CD4-positive, alpha-beta T cell treated with Interleukin-1 beta for 1 hour (primary cell): ENCODE measurements around the gene C14orf180.

Experiments
- DNase-seq, 2 donors: peaks; one replicate each; pipeline ENCODE4 v3.0.0-alpha.2; 2020 to 2022

Gene C14orf180

DNA sequence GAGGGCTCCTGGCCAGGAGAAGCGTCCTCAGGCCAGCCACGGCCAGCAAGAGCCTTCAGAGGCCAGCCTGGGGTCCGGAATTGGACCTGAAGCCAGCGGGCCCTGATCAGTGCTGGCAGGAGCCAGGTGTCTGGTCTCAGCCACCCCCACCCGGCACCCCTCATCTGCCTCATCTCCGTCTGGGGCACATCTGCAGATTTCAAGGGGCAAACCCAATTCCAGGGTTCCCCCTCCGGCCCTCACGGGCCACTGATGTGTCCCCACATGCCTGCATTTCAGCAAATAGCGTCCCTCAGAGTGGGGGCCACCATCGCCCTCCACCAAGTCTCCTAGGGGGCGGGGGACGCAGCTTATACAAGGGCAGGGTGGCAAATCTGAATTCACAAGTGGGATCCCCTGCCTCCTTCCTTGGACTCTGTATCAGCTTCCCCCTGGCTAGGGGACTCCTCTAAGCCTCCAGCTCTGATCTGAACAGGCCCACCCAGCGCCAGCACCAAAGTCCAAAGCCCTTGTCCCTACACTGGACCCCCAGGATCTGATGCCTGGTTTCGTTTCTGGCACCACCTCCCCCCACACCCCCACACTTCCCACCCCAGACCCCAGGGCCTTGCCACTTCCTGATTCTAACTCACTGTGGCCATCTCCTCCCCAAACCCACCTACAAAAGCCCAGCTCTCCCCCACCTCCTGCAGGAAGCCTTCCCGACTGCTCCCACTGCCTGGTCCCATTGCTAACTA, 14.9 kb downstream of the C14orf180 start:
- no peak for DNase-seq

DNA sequence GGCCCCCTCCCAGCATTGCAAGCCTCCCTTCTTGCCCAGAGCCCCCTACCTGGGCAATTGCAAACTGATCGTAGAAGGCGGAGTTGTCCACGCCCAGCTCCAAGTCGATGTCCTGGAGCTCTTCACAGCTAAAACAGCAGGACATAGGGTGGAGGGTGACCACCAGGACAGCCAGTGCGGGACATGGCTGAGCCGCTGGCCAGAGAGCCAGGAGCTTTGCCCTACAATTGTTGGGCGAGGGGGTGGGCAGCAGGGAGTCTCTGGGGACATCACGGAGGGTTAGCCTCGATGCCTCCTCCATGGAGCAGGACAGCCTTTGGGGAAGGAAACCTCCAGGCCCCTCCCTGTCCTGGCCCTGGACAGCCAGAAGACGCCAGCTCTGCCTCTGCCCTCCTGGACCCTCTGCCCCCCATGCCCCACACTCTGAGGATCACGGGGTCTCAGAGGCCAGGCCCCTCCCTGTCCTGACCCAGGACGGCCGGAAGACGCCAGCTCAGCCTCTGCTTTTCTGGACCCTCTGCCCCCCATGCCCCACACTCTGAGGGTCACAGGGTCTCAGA, 15.6 kb downstream of the C14orf180 start:
- no peak for DNase-seq

DNA sequence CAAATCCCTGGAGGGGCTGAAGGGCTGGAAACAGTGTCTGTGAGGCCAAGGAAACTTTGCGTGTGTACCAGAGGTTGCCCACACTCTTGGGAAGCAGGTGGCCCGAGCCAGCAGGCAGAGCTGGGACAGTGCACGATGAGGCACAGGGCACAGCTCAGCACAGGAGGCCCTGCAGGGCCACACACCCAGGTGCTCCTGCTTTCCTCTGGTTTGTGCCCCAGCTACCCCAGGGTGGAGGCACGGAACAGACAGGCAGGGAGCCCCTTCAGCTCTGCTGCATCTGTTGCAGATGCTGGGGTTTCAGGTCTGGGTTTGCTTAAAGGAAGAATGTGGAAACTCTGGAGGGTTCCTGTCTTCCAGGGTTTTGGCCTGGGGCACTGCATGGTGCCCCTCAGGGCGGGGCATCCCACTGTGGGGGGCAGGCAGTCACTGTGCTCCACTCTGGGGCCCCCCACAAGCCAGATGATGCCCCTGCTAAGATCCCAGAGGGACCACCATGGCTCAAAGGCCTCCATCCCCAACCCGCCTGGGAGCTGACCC, 16.4 kb downstream of the C14orf180 start:
- DNase-seq: no peak

DNA sequence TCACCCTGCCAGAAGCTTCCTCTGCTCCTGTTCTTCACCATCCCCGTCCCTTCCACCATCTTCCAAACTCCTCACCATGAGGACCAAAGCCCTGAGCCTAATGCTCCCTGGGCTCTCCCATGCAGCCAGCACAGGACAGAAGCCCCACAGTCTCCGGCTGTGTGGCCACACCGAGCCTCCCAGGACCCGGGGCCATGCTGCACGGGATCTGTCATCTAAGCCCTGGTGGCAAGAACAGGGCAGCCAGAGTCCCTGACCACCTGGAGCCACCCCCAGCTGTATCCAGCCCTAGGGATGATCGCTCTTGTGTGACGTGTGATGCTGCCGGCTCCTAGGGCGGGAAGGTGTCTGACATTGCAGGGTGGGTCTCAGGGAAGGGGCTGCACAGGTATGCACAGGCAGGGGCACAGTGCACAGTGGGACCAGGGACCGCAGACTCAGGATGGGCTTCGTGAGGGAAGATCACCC, 16.9 kb downstream of the C14orf180 start:
- no peak for DNase-seq

DNA sequence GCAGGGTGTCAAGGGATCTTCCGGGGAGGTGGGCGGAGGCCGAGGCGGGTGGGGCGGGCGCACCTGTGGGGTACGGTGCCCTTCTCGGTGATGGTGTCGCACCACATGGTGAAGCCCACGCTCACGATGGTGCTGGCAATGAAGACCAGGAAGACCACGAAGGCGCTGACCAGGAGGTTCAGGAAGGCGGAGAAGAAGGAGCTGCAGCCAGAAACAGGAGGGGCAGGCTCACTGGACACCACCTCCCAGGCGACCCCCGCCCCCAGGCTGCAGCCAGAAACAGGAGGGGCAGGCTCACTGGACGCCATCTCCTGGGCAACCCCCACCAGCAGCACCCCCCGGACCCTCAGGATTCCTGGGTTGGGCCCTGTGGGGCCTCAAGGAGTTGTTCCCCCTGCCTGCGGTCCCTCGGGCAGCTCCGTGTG, 17.4 kb downstream of the C14orf180 start:
- DNase-seq: no peak

DNA sequence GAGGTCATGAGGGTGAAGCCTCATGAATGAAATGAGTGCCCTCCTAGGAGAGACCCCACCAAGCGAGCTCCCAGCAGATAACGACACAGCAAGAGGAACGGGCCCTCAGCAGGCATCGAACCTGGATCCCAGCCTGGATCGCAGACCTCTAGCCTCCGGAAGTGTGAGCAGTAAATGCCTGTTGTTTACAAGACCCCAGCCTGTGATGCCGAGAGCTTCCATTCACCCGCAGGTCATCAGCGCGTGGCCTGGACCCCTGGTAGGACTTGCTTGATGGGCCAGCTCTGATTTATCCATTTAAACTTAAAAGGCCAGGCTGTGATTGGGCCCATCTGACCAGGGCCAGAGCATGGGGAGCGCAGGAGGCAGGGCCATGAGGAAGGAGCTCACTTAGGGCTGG, 18.0 kb downstream of the C14orf180 start:
- DNase-seq: no peak

DNA sequence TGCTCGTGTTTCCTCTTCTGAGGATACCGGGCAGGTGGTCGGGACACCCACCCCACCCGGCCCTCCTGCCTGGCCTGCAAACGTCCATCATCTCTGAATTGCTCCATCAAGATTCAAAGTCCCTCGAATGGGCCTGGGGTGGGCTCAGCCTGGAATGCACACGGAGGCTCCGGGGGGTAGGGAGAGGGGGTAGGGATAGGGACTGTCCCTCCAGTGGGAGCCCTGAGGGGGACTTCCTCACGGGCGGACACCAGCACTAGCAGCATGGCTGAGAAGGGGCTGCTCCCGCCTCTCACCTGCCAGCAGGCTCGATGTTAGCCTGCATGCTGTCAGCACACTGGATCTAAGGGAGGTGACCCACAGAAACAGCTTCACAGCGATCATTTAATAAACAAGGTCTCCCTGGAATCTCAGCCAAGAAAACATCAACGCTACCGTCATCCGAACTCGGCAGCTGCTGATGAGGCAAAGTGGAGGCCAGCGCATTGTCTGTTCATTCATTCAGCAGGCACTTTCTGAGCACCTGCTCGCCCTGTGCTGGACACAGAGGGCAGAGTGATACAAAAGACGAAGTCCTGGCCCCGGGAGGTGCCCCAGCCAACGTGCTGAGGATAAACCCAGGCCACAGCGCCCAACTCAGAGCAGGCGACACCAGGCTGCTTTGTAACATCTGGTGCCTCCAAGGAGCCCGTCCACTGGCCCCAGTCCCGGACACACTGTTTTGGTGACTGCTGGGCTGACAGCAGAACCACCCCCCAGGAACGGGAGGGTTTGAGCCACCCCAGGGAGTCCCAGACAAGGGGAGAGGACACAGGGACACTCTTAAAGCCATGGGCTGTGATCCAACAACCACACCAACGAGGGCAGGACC, 18.7 kb downstream of the C14orf180 start:
- DNase-seq: no peak

DNA sequence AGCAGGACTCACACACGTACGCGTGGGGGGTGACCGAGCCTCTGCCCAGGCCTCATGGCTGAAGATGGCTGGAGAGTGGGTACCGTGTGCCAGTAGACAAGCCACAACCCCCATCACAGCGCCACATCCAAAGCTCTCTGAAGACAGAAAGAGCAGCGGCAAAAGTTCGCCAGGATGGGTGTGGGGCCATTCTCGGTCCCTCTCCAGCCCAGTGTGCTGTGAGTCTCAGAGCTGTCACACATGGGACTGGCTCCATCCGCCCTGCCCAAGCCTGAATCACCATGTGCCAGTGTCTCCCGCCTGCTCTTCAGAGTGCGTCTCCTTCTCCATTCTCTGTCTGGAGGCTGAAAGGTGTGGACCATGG, 19.3 kb downstream of the C14orf180 start:
- no peak for DNase-seq

DNA sequence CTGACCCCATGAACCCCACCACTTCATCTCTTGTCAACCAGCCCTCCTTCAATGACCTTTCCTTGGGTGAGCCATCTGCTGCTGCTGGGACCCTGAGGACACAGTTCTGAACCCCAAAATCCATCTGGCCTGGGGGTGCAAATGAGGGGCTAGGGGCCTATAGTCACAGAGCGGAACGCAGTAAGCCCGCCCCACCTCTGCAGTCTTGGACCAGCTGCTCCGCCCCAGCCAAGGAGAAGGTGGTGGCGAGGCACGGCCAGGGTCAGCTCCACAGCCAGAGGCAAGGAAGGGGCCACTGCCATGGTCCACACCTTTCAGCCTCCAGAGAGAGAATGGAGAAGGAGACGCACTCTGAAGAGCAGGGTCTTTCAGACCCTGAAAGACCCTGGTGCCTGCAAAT, 19.9 kb downstream of the C14orf180 start:
- DNase-seq: no peak

DNA sequence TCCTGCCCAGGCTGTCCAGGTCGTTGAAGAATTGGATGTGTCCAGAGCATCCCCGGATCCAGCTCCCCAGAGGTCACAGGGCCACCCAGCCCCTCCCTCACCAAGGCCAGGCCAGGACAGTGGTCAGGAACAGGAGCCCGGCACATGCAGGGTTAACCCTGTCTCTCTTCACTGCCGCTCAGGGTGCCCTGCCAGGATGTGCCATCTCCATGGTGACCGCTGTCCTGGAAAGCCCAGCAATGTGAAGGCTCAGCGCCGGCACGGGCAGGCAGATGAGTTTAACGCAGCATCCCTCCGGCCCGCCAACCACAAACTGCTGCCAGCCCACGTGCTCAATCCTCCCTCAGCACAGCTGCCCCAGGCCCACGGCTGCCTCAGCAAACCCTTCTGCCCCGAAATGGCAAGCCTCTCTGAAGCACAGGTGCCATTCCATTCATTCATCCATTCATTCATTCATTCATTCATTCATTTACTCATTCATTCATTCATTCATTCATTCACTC, 20.6 kb downstream of the C14orf180 start:
- no peak for DNase-seq

DNA sequence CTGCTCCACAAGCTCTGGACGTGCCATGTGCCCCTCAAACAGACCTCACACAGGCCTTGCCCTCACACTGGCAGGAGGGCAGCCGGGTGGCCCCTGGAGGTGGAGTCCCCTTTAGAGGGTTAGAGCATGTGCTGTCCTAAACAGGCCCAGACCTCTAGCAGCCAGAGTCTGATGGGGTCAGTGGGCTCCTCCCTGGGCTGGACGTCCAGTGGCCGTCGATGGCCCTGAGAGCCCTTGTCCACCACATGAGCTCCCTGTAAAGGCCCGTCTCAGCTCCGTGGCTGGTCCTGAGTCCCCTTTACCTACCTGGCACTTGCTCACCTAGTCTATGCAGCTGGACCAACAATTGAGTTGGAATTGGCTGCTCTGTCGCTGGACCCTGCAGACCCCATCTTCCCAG, 21.2 kb downstream of the C14orf180 start:
- DNase-seq: no peak

DNA sequence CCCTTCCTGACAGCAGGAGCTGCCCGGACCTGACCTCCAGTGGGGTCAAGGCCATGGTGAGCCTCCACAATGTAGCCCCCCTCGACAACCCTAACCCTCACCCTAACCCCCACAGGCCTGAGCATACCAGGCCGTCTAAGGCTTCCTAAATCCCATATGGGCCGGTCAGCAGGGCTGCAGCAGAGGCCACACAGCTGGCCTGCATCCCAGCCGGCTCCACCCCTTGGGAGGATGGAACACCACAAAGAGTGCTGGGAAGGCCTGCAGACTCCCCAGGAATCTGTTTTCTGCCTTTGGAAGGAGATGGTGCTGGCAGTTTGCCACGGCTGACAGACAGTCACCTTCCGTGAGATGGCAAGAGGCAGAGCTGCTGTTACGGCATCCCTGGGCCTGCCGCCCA, 22.2 kb downstream of the C14orf180 start:
- no peak for DNase-seq

DNA sequence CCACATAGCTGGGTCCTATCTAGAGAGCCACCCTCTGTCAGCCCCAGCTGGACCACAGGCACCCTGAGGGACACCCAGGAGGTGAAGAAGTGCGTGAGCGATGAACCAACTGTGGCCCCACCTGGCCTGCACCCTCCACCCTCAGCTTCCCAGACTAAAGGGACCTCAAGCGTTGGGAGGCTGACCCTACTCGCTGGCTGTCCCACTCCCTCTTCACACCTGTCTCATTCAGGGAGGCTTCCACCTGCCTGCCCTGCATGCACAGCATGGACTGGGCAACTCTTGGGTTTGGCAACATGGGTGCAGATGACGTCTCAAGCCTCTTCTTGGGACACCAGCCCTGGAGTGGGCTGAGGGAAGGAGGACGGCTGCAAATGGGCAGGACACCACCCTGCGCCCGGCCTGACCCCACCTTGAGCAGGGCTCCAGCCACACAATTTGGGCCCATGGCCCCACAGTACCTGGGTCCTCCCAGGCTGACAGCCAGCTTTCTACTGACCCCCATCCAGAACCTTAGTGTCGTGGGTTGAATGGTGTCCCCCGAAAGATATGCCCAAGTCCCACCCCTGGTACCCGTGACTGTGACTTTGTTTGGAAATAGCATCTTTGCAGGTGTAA, 22.9 kb downstream of the C14orf180 start:
- no peak for DNase-seq

DNA sequence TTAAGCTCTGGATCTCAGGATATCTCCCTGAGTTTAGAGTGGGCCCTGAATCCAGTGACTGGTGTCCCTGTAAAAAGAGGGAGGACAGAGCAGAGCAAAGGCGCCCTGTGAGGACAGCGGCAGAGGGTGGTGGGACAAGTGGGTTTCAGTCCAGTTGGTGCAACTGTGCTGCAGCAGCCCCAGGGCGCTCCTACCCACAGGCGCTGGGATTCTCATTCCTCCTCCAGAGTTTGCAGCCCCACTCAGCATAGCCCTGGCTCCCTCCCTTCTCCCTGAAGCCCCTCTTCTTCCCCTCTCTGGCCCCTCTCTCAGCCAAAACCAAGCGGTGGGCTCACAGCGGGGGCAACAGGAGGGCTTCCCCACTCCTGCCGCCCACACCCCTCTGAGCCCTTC, 23.4 kb downstream of the C14orf180 start:
- DNase-seq: no peak

DNA sequence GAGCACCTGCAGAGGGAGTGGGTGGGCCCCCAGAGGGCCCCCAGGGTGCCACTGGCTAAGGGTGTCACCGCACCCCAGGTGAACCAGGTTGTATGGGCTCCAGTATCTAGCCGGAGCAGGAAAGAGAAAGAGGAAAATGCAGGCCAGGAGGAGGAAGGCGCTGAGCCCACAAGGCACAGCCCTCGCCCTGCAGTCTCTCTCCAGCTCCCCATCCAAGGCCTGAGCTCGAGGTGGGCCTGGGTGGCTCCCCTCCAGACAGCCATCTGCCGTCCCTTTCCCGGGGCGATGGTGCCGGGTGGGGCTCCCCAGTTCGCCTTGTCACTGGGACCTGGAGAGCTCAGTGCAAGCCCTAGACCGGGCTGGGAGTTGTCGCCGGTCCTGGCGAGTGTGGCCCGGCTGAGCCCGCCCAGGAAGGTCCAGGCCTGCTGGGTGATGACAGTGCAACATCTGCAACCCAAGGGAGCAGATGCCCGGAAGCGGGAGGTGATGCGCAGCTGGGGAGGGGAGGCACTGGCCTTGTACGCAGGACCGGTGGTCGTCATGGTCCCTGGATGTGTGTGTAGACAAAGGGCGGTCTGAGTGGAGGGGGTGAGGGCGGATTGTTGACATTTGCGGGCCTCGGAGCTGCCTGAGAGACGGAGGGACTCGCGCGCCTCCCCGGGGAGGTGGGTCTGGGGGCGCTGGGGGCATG, 24.3 kb downstream of the C14orf180 start:
- no peak for DNase-seq

DNA sequence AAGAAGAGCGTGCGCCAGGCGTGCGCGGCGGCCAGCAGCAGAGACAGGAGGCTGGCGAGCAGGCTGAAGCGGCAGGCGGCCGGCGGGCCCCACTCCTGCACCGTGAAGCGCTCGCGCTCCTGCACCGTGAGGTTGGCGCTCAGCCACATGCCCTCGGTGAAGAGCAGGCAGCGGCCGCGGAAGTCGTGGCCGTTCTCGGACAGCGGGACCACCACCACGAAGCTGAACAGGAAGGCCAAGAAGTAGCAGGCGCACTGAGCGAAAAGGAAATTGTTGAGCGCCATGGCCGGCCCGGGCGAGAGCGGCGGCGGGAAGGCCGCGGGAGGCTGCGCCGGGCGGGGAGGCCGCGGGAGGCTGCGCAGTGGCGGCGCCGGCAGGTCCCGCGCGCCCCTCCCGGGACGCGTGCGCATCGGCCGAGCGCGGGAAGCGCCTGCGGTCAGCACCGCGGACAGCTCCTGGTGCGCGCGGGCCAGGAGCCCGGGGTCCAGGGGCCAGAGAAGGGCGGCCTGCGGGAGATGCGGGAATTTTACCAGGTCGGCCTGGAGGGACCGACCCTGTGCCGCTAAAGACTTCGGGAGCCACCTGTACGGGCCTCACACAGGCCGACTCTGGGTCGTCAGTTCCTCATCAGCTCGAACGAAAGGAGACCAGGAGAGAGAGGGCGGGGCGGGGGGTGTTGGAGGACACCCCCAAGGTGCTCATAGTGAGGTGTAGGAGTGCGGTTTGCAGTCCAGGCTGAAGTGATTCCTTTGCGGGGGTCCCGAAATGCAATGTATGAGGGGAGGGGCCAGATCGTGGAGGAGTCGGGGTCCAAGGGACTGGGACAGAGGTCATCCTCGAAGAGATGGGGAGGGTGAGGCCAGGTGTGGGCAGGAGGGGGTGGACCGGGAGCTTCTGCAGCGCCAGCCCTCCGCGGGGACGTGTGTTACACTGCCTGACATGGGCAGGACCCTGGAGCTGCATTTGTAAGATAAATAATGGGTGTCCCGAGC, 25.2 kb downstream of the C14orf180 start, which contains the start of gene TMEM179:
Gene TMEM179, minus strand, starts transcription at position 315 of the 992 bp plus-strand sequence. Its CDS starts 31 bp downstream, at position 284.
- no peak for DNase-seq

DNA sequence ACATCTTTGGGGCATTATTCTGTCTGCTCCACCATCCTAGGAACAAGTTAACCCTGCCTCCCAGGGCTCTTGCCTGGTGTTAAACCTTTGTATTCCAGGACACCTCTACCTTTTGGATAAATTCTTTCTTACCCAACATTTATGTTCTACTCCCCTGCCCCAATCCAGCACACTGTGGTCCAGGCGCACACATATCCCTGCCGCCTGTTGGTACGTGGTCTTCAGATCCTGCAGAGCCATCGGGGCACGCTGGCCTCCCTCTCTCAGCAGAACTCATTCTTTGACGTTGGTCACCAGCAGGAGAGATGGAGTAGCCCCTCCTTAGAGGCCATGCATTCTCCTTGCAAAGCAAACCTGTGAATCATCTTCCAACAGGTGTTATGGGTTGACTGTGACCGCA, 30.1 kb downstream of the C14orf180 start:
- no peak for DNase-seq

DNA sequence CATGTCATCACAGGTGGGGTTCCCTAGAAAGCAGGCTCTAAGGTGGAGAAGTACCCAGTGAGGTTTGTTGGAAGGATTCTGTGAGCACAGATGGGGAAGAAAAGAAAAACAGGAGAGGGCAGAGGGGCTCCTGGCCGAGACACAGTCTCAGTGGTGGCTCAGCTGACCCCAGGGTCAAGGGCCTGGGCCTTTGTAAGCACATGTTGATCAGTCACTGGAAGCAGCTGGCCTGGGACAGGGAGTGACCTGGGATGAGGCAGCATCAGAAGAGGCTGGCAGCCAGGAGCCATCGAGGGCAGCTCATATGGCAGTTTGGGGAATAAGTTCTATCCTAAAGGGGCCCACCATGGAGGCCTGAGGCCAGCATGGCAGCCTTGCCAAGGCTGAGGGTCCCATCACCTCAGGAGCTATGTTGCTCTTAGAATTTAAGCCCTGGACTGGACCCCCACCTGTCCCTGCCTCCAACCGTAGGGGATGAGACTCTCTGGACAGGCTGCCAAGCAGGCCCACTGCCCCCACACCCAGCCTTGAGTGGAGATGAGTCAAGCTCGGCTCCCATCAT, 31.3 kb downstream of the C14orf180 start:
- DNase-seq: no peak

DNA sequence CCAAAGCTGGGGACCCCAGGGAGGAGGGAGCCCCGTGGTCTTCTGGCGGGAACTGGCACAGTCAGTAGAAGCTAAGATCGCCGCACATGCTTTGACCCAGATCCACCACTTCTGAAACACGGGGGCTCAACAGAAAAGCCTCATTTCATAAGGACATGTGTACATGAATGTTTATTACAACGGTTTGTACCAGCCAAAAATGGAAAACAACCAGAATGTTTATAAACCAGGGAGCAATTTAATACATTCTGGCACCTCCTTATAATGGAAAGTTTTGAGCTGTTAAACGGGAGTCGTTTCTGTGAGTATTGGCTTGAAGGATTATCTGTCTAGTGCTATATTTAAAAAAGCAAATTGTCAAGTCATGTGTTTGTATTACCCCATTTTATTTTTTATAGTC, 32.3 kb downstream of the C14orf180 start:
- no peak for DNase-seq

DNA sequence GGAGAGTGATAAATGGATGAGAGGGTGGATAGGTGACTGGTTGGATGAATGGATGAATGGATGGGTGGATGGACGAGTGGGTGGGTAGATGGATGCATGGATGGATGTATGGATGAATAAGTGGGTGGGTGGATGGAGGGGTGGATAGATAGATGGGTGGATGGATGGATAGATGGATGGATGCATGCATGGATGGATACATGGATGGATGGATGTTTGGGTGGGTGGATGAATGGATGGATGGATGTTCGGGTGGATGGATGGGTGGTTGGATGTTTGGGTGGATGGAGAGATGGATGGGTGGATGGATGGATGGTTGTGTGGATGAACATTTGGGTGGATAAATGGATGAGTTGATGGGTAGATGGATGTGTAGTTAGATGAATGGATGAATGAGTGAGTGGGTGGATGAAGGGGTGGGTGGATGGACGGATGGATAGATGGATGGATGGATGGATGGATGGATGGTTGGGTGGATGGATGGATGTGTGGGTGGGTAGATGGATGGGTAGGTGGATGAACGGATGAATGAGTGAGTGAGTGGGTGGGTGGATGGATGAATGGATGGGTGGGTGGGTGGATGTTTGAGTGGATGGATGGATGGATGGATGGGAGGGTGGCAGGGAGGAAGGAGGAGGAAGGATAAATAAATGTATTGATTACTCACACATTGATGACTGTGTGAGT, 34.7 kb downstream of the C14orf180 start:
- no peak for DNase-seq
